HEK293 (cell line): ENCODE results near the gene ERFE.

ENCODE experiments used
- REST ChIP-seq: fragments of 450-650 bp; formaldehyde crosslinking; IDR thresholded peaks from 2 replicates; pipeline ENCODE4 v1.5.1; 2016; ENCODE audit warnings: missing biosample characterization, missing genetic modification characterization
- TF ChIP-seq, protein P1 (sequence below): fragments of 450-650 bp; formaldehyde crosslinking; IDR thresholded peaks from 2 replicates; pipeline ENCODE4 v1.5.1; 2017; ENCODE audit warnings: missing biosample characterization, missing genetic modification characterization

DNA sequence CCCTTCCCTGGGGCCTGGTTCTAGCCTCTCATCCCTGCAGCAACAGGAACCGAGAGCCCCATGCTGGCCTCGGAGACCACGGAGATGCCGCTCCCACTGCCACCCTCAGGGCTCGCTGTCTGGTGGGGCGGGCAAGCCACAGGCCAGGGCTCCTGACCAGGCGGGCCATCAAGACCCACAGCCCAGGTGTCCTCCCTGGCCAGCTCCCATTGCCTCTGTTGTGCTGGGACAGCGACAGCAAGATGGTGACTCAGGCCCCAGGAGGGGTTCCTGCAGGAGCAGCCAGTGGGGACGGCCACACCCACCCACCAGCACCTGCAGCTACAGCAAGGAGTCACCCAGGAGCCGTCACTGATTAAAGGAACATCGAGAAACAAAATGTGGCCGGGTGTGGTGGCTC, 12.9 kb upstream of the ERFE start:
- TF ChIP-seq, protein P1, sequence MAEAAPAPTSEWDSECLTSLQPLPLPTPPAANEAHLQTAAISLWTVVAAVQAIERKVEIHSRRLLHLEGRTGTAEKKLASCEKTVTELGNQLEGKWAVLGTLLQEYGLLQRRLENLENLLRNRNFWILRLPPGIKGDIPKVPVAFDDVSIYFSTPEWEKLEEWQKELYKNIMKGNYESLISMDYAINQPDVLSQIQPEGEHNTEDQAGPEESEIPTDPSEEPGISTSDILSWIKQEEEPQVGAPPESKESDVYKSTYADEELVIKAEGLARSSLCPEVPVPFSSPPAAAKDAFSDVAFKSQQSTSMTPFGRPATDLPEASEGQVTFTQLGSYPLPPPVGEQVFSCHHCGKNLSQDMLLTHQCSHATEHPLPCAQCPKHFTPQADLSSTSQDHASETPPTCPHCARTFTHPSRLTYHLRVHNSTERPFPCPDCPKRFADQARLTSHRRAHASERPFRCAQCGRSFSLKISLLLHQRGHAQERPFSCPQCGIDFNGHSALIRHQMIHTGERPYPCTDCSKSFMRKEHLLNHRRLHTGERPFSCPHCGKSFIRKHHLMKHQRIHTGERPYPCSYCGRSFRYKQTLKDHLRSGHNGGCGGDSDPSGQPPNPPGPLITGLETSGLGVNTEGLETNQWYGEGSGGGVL (tag by site-specific recombination), result no peak
- TF ChIP-seq REST (tag by site-specific recombination), result no peak
